Endothelial cell of umbilical vein (primary cell): ENCODE results near the gene BZW1. TPM values are rescaled to one million over a fixed set of nuclear protein-coding genes. Genes with fewer than 3 reads are reported as not detected.

Source experiments
- BruUV-seq: library from RNA; stranded (reverse); fragments of 400-500 nt; replicated peaks from 2 replicates; lab custom pipeline; 2021; lab: Mats Ljungman, UMichigan
- CTCF ChIA-PET: fragments of 300-600, 350-600 bp; sonication (Branson Sonifier 250); formaldehyde crosslinking; loops from one replicate; lab custom pipeline; 2021; ENCODE audit warnings: antibody characterized with exemption, inconsistent platforms; lab: Charles Lee
- POLR2A ChIA-PET: fragments of 300-600, 350-600 bp; sonication (Branson Sonifier 250); formaldehyde crosslinking; loops from one replicate; lab custom pipeline; 2021; ENCODE audit warnings: antibody characterized with exemption, inconsistent platforms; lab: Charles Lee
- DNase-seq: peaks from one replicate; pipeline ENCODE4 v3.0.0-alpha.2; 2011; ENCODE audit warnings: low read depth, low spot score
- FAIRE-seq: peaks from 2 replicates; lab custom pipeline; 2011; peaks lifted over from hg19 to GRCh38; lab: Jason Lieb, UNC
- H2AFZ ChIP-seq: 2 replicates; pipeline ENCODE4 v1.6.0; 2012; ENCODE audit warnings: low read depth, low read length, control low read depth, inconsistent platforms
- H3K27ac ChIP-seq: 2 replicates; pipeline ENCODE4 v1.5.1; 2011; ENCODE audit warnings: low read depth, mild to moderate bottlenecking, control low read depth, low read length, moderate library complexity; ENCODE audit not compliant: insufficient read depth
- H3K27me3 ChIP-seq, 2 experiments: 2 replicates each; pipeline versions ENCODE4 v1.6.0 to v1.6.1; 2011; ENCODE audit warnings: low read length in 2 of 2, mixed read lengths in 1 of 2; ENCODE audit not compliant: control insufficient read depth in 2 of 2, insufficient read depth in 2 of 2
- H3K36me3 ChIP-seq, 2 experiments: 2 replicates in 1 of 2; 3 replicates in 1 of 2; pipeline ENCODE4 v1.5.1; 2011; ENCODE audit warnings: low read length in 2 of 2, mild to moderate bottlenecking in 1 of 2, moderate library complexity in 1 of 2; ENCODE audit not compliant: control insufficient read depth in 2 of 2, insufficient read depth in 2 of 2; ENCODE audit errors: extremely low read depth in 1 of 2
- H3K4me1 ChIP-seq: 3 replicates; pipeline ENCODE4 v1.5.1; 2011; ENCODE audit warnings: mild to moderate bottlenecking, low read length; ENCODE audit not compliant: control insufficient read depth, insufficient read depth; ENCODE audit errors: extremely low read depth
- H3K4me2 ChIP-seq: 2 replicates; pipeline ENCODE4 v1.6.1; 2011; ENCODE audit warnings: low read length, control low read depth, mixed read lengths; ENCODE audit not compliant: insufficient read depth
- H3K4me3 ChIP-seq, 3 experiments: fragments of 200-600 bp in 1 of 3; sonication (generic), shearing (Covaris generic) in 1 of 3; replicated peaks in 1 of 3; 2 replicates each; pipeline ENCODE4 v1.5.1; 2011 to 2016; ENCODE audit warnings: control low read depth in 3 of 3, low read length in 3 of 3, mild to moderate bottlenecking in 2 of 3, inconsistent platforms in 1 of 3, low read depth in 1 of 3, moderate library complexity in 1 of 3; ENCODE audit not compliant: insufficient read depth in 1 of 3
- H3K79me2 ChIP-seq: 2 replicates; pipeline ENCODE4 v1.6.0; 2012; ENCODE audit warnings: low read length, inconsistent platforms; ENCODE audit not compliant: control insufficient read depth, insufficient read depth
- H3K9ac ChIP-seq: replicated peaks from 2 replicates; pipeline ENCODE3; 2011; ENCODE audit warnings: low read length, control low read depth; ENCODE audit not compliant: insufficient read depth; ENCODE audit errors: extremely low read depth
- H3K9me1 ChIP-seq: replicated peaks from 3 replicates; pipeline ENCODE4 v1.6.0; 2011; ENCODE audit warnings: mild to moderate bottlenecking, low read length; ENCODE audit not compliant: control insufficient read depth, insufficient read depth; ENCODE audit errors: extremely low read depth
- H3K9me3 ChIP-seq: replicated peaks from 2 replicates; pipeline ENCODE4 v1.5.1; 2012; ENCODE audit warnings: low read length, inconsistent platforms; ENCODE audit not compliant: control insufficient read depth, insufficient read depth
- H4K20me1 ChIP-seq: replicated peaks from 2 replicates; pipeline ENCODE3; 2011; ENCODE audit warnings: mild to moderate bottlenecking, low read length; ENCODE audit not compliant: control insufficient read depth, insufficient read depth; ENCODE audit errors: extremely low read depth
- EZH2 ChIP-seq: IDR thresholded peaks from 2 replicates; pipeline ENCODE4 v1.6.1; 2012; ENCODE audit warnings: borderline replicate concordance, low read depth, mild to moderate bottlenecking, moderate library complexity, low read length, inconsistent platforms; ENCODE audit not compliant: severe bottlenecking
- FOS ChIP-seq: IDR thresholded peaks from 2 replicates; pipeline ENCODE4 v1.6.1; 2011; ENCODE audit warnings: mild to moderate bottlenecking, low read length, moderate library complexity, borderline replicate concordance; ENCODE audit not compliant: insufficient read depth
- GATA2 ChIP-seq: IDR thresholded peaks from 2 replicates; pipeline ENCODE4 v1.7.0; 2011; ENCODE audit warnings: low read depth, mild to moderate bottlenecking, moderate library complexity, mixed read lengths, low read length; ENCODE audit not compliant: insufficient read length, insufficient read depth
- JUN ChIP-seq: IDR thresholded peaks from 2 replicates; pipeline ENCODE4 v1.6.1; 2011; ENCODE audit warnings: borderline replicate concordance, low read depth; ENCODE audit not compliant: insufficient read length, insufficient read depth
- MAX ChIP-seq: IDR thresholded peaks from 2 replicates; pipeline ENCODE4 v1.6.1; 2011; ENCODE audit not compliant: insufficient read depth, insufficient read length
- MYC ChIP-seq: IDR thresholded peaks from one replicate; pipeline ENCODE4 v1.6.1; 2011; ENCODE audit warnings: mild to moderate bottlenecking, low read depth, low read length
- POLR2A ChIP-seq: IDR thresholded peaks from 2 replicates; pipeline ENCODE4 v1.6.1; 2012; ENCODE audit warnings: low read depth, mild to moderate bottlenecking, control low read depth, low read length
- POLR2AphosphoS5 ChIP-seq: IDR thresholded peaks from 2 replicates; pipeline ENCODE4 v1.6.1; 2012; ENCODE audit warnings: low read depth, mild to moderate bottlenecking, control low read depth, low read length, moderate library complexity; ENCODE audit not compliant: insufficient read depth
- dilution Hi-C: fragments of 300-500 bp; cut with MboI; formaldehyde crosslinking; loops from one replicate; pipeline ENCODE4 v1.15.0; 2019; ENCODE audit warnings: low sequenced_read_pairs; ENCODE audit not compliant: extremely low pct_ligation_motif_present
- intact Hi-C: fragments of 100-400 bp; cut with micrococcal nuclease; formaldehyde crosslinking; loops from one replicate; pipeline ENCODE4 v1.10.0; 2022
- polyA plus RNA-seq, 4 experiments: library from polyadenylated mRNA; depleted of rRNA in 3 of 4; stranded (reverse) in 3 of 4; unstranded in 1 of 4; fragments of >200 nt; gene quantifications; 2 replicates each; pipeline versions ENCODE4 v1.2.1 to v1.2.3, GENCODE V29; 2011 to 2012; ENCODE audit warnings: missing spikeins in 1 of 4
- total RNA-seq: library from RNA; stranded (reverse); gene quantifications from 2 replicates; pipeline ENCODE4 v1.2.3, GENCODE V29; 2021
- TF ChIP-seq, protein P1 (sequence below), 2 donors: IDR thresholded peaks; 1 replicate in 1 of 2; 2 replicates in 1 of 2; pipeline ENCODE4 v1.5.1; 2011; ENCODE audit warnings: low read length in 2 of 2, mild to moderate bottlenecking in 2 of 2, moderate library complexity in 2 of 2, control low read depth in 1 of 2, inconsistent platforms in 1 of 2, low read depth in 1 of 2; ENCODE audit not compliant: insufficient read depth in 1 of 2; ENCODE audit errors: extremely low read depth in 1 of 2

The BZW1 gene
- total and polyA plus RNA-seq, 2 donors (not counting 3 experiments of a cell fraction or from before 2014, with no cell fraction given), result 174 to 353 TPM

DNA sequence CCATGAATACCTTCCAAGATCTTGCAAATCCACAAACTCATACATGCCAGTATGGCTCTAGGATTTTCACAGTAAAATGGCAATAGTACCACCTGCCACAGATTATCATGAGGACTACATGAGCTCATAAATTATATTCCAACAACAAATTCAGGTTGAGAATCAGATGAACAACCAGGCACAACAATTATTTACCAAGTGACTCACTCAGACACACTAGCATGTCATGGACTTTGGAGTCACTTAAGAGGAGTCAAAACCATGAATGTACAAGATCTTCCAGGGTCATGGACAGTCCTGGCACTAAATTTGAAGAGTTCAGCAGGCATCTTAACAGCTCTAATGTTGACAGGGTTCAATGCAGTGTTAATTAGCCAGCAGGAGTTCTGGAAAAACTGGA, 34.4 kb upstream of the BZW1 start:
- H3K9me1 ChIP-seq, result no peaks in the 10 kb centered on the region
- H3K9me3 ChIP-seq, result no peaks in the 10 kb centered on the region
- no peaks in the 10 kb centered on the region for H3K79me2 ChIP-seq
- TF ChIP-seq GATA2 (no peak), EZH2 (no peak), FOS (peak; percentile 41)
- DNase-seq, result no peak
- no peak overlapping the region for H3K4me3 ChIP-seq
- BruUV-seq, result no TSS peak
- peak overlapping the region; percentile 10 for H3K4me2 ChIP-seq
- H3K4me1 ChIP-seq, result peaks cover 33% of the 10 kb centered on the region
- no peak for FAIRE-seq
- no peaks in the 10 kb centered on the region for H3K27me3 ChIP-seq
- no peak overlapping the region for H3K9ac ChIP-seq
- dilution Hi-C loops, result no loop called here
- H2AFZ ChIP-seq, result no peak overlapping the region
- POLR2A ChIA-PET, result no interaction called here
- CTCF ChIA-PET, result interaction anchor here (2.3 kb wide), 1 partner anchor 12 kb away, joined by 9 read pairs; no protein-coding TSS in a partner anchor
- H3K27ac ChIP-seq, result no peak overlapping the region
- H4K20me1 ChIP-seq, result no peaks in the 10 kb centered on the region
- intact Hi-C loops, result no loop called here
- no peaks in the 10 kb centered on the region for H3K36me3 ChIP-seq

DNA sequence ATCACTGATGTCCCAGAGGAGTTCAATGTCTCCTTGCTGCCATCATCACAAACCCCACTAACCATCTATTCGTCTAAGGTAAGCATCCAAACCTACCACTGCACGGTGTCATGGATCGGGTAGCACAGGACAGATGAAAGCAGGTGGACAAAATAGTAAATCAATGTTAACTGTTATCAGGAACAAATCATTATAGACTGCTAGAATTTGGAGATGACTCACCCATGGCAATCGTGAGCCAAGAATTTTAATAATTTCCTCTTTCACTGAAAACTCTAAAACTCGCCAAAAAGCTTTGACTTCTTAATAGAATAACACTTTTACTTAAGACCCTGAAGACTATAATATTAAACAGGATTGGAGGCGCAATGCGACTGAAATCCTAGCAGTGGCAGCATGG, 33.7 kb upstream of the BZW1 start:
- TF ChIP-seq FOS, result peak; percentile 89
- TF ChIP-seq MYC, result no peak
- TF ChIP-seq, protein P1, sequence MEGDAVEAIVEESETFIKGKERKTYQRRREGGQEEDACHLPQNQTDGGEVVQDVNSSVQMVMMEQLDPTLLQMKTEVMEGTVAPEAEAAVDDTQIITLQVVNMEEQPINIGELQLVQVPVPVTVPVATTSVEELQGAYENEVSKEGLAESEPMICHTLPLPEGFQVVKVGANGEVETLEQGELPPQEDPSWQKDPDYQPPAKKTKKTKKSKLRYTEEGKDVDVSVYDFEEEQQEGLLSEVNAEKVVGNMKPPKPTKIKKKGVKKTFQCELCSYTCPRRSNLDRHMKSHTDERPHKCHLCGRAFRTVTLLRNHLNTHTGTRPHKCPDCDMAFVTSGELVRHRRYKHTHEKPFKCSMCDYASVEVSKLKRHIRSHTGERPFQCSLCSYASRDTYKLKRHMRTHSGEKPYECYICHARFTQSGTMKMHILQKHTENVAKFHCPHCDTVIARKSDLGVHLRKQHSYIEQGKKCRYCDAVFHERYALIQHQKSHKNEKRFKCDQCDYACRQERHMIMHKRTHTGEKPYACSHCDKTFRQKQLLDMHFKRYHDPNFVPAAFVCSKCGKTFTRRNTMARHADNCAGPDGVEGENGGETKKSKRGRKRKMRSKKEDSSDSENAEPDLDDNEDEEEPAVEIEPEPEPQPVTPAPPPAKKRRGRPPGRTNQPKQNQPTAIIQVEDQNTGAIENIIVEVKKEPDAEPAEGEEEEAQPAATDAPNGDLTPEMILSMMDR (IDR thresholded peaks at IDR 0.05; ENCODE audit: extremely low read depth in 1 of 2, insufficient read depth in 1 of 2, low read depth in 1 of 2, low read length in 2 of 2), result no peak
- TF ChIP-seq JUN, result peak; percentile 90
- no peak for TF ChIP-seq POLR2AphosphoS5
- no peak for TF ChIP-seq EZH2
- peak; percentile 91 for TF ChIP-seq GATA2
- TF ChIP-seq MAX, result no peak
- TF ChIP-seq POLR2A, result no peak
- H3K4me3 ChIP-seq, result peak overlapping the region in 1 of 3 experiments; percentile 26
- H3K9me3 ChIP-seq, result no peaks in the 10 kb centered on the region
- ChIA-PET POLR2A (no interaction called here), CTCF (interaction anchor here (1.6 to 2.3 kb wide), 2 partner anchors 13 to 23 kb away, joined by 3 to 9 read pairs; no protein-coding TSS in a partner anchor)
- H3K36me3 ChIP-seq, result no peaks in the 10 kb centered on the region
- H3K4me1 ChIP-seq, result peaks cover 34% of the 10 kb centered on the region
- no TSS peak for BruUV-seq
- peak overlapping the region; percentile 24 for H2AFZ ChIP-seq
- peak; percentile 76 for DNase-seq
- no peaks in the 10 kb centered on the region for H3K27me3 ChIP-seq
- dilution Hi-C loops (no loop called here), intact Hi-C loops (loop anchor here (1.0 kb wide), 2 partner anchors 9 to 13 kb away; no protein-coding TSS in a partner anchor)
- FAIRE-seq, result peak; percentile 90
- no peaks in the 10 kb centered on the region for H3K9me1 ChIP-seq
- H3K4me2 ChIP-seq, result peak overlapping the region; percentile 77
- H3K79me2 ChIP-seq, result no peaks in the 10 kb centered on the region
- H4K20me1 ChIP-seq, result no peaks in the 10 kb centered on the region
- peak overlapping the region; percentile 38 for H3K27ac ChIP-seq
- H3K9ac ChIP-seq, result peak overlapping the region; percentile 0
